ENCODE results near the gene ZBTB49. TPM values are rescaled to one million over a fixed set of nuclear protein-coding genes. Genes with fewer than 3 reads are reported as not detected.

ZBTB49 gene
- total and polyA plus RNA-seq, 2 donors (not counting 1 experiment from before 2014, with no cell fraction given): 7.0 to 16.9 TPM

GRCh38 chr4:4364486-4365208 is 74.6 kb downstream of the ZBTB49 start:
- Mint-ChIP-seq H3K4me3 (no peak overlapping the region), H3K4me1 (no peaks in the 10 kb centered on the region), H3K9me3 (ENCODE audit: insufficient read depth) (peaks cover 7% of the 10 kb centered on the region), H3K27me3 (peaks cover 31% of the 10 kb centered on the region), H3K27ac (no peak overlapping the region)
- Histone ChIP-seq H3K9ac (ENCODE audit: low read length) (no peak overlapping the region), H3K27me3 (replicated peaks in 1 of 4; ENCODE audit: control extremely low read depth in 1 of 4, control insufficient read depth in 3 of 4, insufficient read depth in 4 of 4, low read length in 3 of 4) (peaks cover 0 to 30% (median 2%) of the 10 kb centered on the region in 4 experiments), H3K36me3 (replicated peaks in 1 of 2; ENCODE audit: control extremely low read depth in 1 of 2, control insufficient read depth in 1 of 2, extremely low read depth in 1 of 2, insufficient read depth in 2 of 2, low read length in 1 of 2) (no peaks in the 10 kb centered on the region), H3K9me3 (ENCODE audit: control extremely low read depth in 1 of 3, control insufficient read depth in 2 of 3, insufficient read depth in 1 of 3, low read length in 2 of 3) (peaks cover 0 to 27% (median 3%) of the 10 kb centered on the region in 3 donors), H3K4me1 (ENCODE audit: control insufficient read depth in 2 of 2, insufficient read depth in 2 of 2, low read length in 2 of 2) (no peaks in the 10 kb centered on the region), H3K4me3 (ENCODE audit: control extremely low read depth in 1 of 5, extremely low read depth in 1 of 5, insufficient read depth in 1 of 5, low read depth in 2 of 5, low read length in 4 of 5) (no peak overlapping the region), H3K79me2 (ENCODE audit: control insufficient read depth, insufficient read depth, low read length) (no peaks in the 10 kb centered on the region), H4K20me1 (ENCODE audit: control insufficient read depth, insufficient read depth, low read length, poor library complexity, severe bottlenecking) (no peaks in the 10 kb centered on the region), H3K4me2 (replicated peaks; ENCODE audit: low read depth, low read length, poor library complexity, severe bottlenecking) (no peak overlapping the region), H3K27ac (ENCODE audit: low read length in 2 of 2) (no peak overlapping the region), H2AFZ (ENCODE audit: insufficient read depth, low read depth, low read length, poor library complexity, severe bottlenecking) (no peak overlapping the region)
- CTCF ChIA-PET: no interaction called here
- intact Hi-C loops (cut with micrococcal nuclease): no loop called here
- ATAC-seq (ENCODE audit: low read depth) (no peak), DNase-seq (no peak)
- WGBS (ENCODE audit: insufficient coverage): 95% methylated on average over 5 of the region's 9 CpGs
- TF ChIP-seq, protein P1, sequence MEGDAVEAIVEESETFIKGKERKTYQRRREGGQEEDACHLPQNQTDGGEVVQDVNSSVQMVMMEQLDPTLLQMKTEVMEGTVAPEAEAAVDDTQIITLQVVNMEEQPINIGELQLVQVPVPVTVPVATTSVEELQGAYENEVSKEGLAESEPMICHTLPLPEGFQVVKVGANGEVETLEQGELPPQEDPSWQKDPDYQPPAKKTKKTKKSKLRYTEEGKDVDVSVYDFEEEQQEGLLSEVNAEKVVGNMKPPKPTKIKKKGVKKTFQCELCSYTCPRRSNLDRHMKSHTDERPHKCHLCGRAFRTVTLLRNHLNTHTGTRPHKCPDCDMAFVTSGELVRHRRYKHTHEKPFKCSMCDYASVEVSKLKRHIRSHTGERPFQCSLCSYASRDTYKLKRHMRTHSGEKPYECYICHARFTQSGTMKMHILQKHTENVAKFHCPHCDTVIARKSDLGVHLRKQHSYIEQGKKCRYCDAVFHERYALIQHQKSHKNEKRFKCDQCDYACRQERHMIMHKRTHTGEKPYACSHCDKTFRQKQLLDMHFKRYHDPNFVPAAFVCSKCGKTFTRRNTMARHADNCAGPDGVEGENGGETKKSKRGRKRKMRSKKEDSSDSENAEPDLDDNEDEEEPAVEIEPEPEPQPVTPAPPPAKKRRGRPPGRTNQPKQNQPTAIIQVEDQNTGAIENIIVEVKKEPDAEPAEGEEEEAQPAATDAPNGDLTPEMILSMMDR (IDR thresholded peaks at IDR 0.05): no peak
- no peak for TF ChIP-seq EZH2 (IDR thresholded peaks at IDR 0.05; ENCODE audit: borderline replicate concordance, insufficient read depth, low read depth, low read length, poor library complexity, severe bottlenecking)
- POLR2A ChIA-PET: no interaction called here

DNA sequence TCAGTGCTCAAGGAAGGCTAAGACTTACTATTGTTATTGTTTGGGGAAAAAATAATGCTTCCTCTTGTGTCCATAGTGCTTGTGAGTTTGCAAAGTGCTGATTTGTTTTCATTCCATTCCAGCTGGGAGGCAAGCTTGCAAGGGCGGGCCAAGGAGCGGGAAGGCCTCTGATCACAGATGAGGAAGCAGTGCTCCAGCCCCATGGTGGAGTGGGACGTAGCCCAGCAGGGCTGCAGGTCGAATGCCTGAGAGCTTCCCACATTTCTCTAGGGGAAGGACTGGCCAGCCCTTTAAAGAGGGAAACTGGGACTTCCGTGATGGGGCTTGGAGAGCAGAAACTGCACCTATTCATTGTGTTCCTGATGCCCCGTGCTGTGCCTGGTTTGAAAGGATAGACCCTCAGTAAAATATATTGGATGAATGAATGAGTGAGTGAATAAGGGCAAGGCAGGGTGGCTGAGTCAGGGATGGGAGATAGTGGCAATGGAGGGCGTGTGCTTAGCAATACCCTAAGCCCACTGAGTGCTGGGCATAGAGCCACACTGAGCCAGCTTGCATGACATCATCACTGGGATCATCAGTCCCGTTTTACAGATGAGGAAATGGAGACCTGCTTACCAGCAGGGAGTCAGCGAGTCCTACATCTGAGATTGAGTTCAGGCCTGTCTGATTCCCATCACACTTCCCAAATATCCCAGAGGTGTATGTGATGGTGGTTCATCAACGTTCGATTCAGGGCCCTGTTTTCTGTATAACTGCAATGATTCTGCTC is 78.9 kb downstream of the ZBTB49 start:
- 79% methylated on average over 9 of the region's 11 CpGs for WGBS (ENCODE audit: insufficient coverage)
- Histone ChIP-seq H3K79me2 (ENCODE audit: control insufficient read depth, insufficient read depth, low read length) (no peaks in the 10 kb centered on the region), H3K27me3 (replicated peaks in 1 of 4; ENCODE audit: control extremely low read depth in 1 of 4, control insufficient read depth in 3 of 4, insufficient read depth in 4 of 4, low read length in 3 of 4) (peaks cover 0 to 16% (median 3%) of the 10 kb centered on the region in 4 experiments), H3K9ac (ENCODE audit: low read length) (no peak overlapping the region), H3K36me3 (replicated peaks in 1 of 2; ENCODE audit: control extremely low read depth in 1 of 2, control insufficient read depth in 1 of 2, extremely low read depth in 1 of 2, insufficient read depth in 2 of 2, low read length in 1 of 2) (no peaks in the 10 kb centered on the region), H3K4me1 (ENCODE audit: control insufficient read depth in 2 of 2, insufficient read depth in 2 of 2, low read length in 2 of 2) (no peaks in the 10 kb centered on the region), H3K4me3 (ENCODE audit: control extremely low read depth in 1 of 5, extremely low read depth in 1 of 5, insufficient read depth in 1 of 5, low read depth in 2 of 5, low read length in 4 of 5) (no peak overlapping the region), H3K4me2 (replicated peaks; ENCODE audit: low read depth, low read length, poor library complexity, severe bottlenecking) (no peak overlapping the region), H3K9me3 (ENCODE audit: control extremely low read depth in 1 of 3, control insufficient read depth in 2 of 3, insufficient read depth in 1 of 3, low read length in 2 of 3) (peaks cover 0 to 17% (median 3%) of the 10 kb centered on the region in 3 donors), H3K27ac (ENCODE audit: low read length in 2 of 2) (no peak overlapping the region), H2AFZ (ENCODE audit: insufficient read depth, low read depth, low read length, poor library complexity, severe bottlenecking) (no peak overlapping the region), H4K20me1 (ENCODE audit: control insufficient read depth, insufficient read depth, low read length, poor library complexity, severe bottlenecking) (no peaks in the 10 kb centered on the region)
- Mint-ChIP-seq H3K27me3 (peaks cover 13% of the 10 kb centered on the region), H3K4me1 (no peaks in the 10 kb centered on the region), H3K4me3 (no peak overlapping the region), H3K27ac (no peak overlapping the region), H3K9me3 (ENCODE audit: insufficient read depth) (peaks cover 7% of the 10 kb centered on the region)
- POLR2A ChIA-PET: no interaction called here
- no peak for TF ChIP-seq EZH2 (IDR thresholded peaks at IDR 0.05; ENCODE audit: borderline replicate concordance, insufficient read depth, low read depth, low read length, poor library complexity, severe bottlenecking)
- TF ChIP-seq, protein P1 (IDR thresholded peaks at IDR 0.05): no peak
- CTCF ChIA-PET: no interaction called here
- ATAC-seq (ENCODE audit: low read depth) (no peak), DNase-seq (no peak)
- intact Hi-C loops (cut with micrococcal nuclease): no loop called here
